Mononuclear cell (primary cell): Measurements from ENCODE around the gene MED7. TPM values are rescaled to one million over a fixed set of nuclear protein-coding genes. Genes with fewer than 3 reads are reported as not detected.

ENCODE experiments used
- H3K27me3 ChIP-seq: 2 replicates; pipeline ENCODE4 v1.6.0; 2011; ENCODE audit warnings: low read length, control low read depth; ENCODE audit not compliant: insufficient read depth
- H3K4me1 ChIP-seq: 2 replicates; pipeline ENCODE4 v1.5.1; 2011; ENCODE audit warnings: mild to moderate bottlenecking, low read length, control low read depth; ENCODE audit not compliant: insufficient read depth
- H3K4me3 ChIP-seq: 2 replicates; pipeline ENCODE4 v1.5.1; 2011; ENCODE audit warnings: mild to moderate bottlenecking, low read length, moderate library complexity
- H3K9me3 ChIP-seq: 2 replicates; pipeline ENCODE4 v1.5.1; 2011; ENCODE audit warnings: low read depth, mild to moderate bottlenecking, control low read depth, low read length
- total RNA-seq: library from RNA; depleted of rRNA; stranded (reverse); fragments of >200 nt; gene quantifications from one replicate; pipeline ENCODE4 v1.2.3, GENCODE V29; 2012

Gene MED7
- total RNA-seq, 1 donor, result 12.0 TPM

DNA sequence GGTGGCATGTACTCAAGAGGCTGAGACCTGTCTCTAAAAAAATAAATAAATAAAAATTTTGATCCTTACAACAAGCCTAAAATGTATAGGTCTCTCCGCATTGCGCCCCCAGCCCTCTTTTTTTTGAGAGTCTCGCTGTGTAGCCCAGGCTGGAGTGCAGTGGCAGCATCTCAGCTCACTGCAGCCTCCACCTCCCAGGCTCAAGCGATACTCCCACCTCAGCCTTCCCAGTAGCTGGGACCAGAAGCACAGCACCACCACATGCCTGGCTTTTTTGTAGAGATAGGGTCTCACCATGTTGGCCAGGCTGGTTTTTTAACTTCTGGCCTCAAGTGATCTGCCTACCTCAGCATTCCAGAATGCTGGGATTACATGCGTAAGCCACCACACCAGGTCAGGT is 25.6 kb upstream of the MED7 start:
- H3K4me1 ChIP-seq, result peaks cover 20% of the 10 kb centered on the region
- H3K4me3 ChIP-seq, result no peak overlapping the region
- H3K27me3 ChIP-seq, result no peaks in the 10 kb centered on the region
- no peaks in the 10 kb centered on the region for H3K9me3 ChIP-seq

DNA sequence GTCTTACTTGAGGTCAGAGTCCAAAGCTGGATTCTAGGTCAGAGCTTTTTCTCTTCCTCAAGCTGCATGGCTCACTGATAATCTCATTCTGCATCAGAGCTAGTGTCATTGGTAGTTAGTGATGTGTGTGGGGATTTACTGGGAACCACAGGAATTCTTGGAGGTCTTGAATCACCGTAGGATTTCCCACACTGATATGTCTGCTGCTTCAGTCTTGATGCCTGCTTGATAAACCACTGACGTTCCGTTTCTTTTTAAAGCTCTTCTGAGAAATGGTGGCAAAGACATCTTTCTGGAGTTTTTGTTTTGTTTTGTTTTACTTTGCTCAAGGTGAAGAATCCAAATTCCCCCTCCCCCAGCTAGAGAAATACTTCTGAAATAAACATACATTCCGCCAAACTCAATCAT is 24.6 kb upstream of the MED7 start:
- Histone ChIP-seq H3K27me3 (no peaks in the 10 kb centered on the region), H3K4me1 (peaks cover 11% of the 10 kb centered on the region), H3K9me3 (no peaks in the 10 kb centered on the region), H3K4me3 (no peak overlapping the region)

DNA sequence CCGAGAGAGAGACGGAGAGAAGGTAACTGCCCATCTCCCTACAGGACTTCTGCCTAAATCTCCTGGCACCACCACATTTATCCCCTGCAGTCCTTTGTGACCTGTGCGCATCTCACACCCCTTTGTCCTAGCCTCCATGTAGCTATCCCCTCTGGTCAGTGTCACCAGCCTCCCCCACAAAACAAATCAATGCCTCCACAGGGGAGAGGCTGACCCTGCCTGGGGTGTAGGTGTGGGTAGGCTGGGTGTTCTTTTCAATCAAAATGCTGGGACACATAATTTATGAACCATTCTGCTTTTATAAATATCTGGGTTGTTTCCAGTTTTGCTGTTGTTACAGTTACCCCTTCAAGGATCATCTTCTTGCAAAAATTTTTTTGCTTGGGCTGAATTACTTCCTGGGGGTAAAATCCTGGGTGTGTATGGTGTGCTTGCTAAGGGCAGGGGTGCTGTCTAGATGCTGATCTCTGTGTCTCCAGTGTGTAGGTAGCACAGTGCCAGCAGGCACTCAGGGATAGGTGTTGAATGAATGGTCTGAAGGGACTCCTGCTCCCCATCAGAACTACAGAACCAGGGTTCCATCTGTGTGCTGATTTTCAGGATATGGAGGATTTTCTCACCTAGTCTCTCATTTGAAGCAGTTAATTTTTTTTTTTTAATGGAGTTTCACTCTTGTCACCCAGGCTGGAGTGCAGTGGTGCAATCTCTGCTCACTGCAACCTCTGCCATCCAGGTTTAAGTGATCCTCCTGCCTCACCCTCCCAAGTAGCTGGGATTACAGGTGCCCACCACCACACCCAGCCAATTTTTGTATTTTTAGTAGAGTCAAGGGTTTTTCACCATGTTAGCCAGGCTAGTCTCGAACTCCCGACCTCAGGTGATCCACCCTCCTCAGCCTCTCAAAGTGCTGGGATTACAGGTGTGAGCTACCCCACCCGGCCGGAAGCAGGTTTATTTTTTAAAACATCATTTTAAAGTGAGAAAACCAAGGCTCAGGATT is 23.8 kb upstream of the MED7 start, which contains the start of gene GARIN3:
TSS of gene GARIN3 (minus strand) at position 51 of the 1,000 bp plus-strand sequence. CDS start 96 bp downstream, outside the sequence.
- Histone ChIP-seq H3K27me3 (no peaks in the 10 kb centered on the region), H3K4me3 (no peak within 1 kb of the TSS), H3K4me1 (peaks cover 11% of the 10 kb centered on the region), H3K9me3 (no peaks in the 10 kb centered on the region)

DNA sequence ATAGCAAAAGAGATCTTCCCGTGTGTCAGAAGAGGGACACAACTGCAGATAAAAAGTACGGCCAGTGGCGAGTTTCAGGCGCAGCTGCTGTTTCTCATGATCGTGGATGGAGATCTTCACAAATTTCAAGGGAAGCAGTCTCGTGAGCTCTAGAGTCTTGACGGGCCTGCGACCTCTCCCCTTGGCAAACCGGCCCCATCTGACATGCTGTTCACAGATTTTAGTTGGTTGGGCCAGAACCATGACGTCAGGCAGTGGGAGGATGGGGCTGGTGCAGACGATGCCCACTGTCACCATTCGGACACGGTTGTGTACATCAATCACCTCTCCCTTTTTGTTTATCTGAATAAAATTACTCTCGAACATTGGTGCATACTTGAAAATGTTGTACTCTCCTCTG is 23.0 kb upstream of the MED7 start:
- H3K27me3 ChIP-seq, result no peaks in the 10 kb centered on the region
- no peak overlapping the region for H3K4me3 ChIP-seq
- H3K9me3 ChIP-seq, result no peaks in the 10 kb centered on the region
- H3K4me1 ChIP-seq, result peaks cover 11% of the 10 kb centered on the region

DNA sequence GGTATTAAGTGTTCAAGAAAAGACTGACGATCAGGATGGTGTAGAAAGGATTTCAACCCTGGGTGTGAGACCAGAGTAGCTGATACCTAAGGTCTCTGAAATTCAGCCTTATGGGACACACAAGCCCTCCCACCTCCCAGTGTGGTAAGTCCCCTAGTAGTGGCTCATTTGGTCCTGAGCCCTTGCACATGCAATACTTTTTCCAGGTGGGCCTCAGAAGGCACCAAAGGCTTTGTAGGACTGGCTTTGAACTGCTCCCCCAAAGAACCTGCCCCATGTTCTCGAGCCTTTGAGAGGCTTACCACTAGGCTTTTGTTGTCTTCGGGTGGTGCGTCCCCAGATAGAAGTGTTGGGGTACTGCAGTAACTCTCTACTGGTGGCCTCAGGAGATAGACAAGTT is 22.6 kb upstream of the MED7 start:
- no peak overlapping the region for H3K4me3 ChIP-seq
- peaks cover 11% of the 10 kb centered on the region for H3K4me1 ChIP-seq
- H3K27me3 ChIP-seq, result no peaks in the 10 kb centered on the region
- no peaks in the 10 kb centered on the region for H3K9me3 ChIP-seq

DNA sequence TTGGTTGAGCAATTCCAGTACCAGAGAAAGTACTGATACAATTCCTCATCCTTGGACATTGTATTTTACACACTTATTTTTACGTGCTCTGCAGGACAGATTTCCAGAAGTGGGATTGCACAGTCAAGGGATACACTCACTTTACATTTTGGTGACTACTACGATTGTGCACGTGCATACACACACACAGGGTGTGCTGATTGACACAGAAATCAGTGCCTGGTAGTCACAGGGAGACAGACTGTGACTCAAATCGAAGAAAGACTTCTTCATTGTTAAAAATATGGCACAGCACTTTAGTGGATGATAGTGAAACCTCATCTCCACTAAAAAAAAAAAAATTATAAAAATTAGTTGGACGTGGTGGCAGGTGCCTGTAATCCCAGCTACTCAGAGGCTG is 21.9 kb upstream of the MED7 start:
- no peaks in the 10 kb centered on the region for H3K27me3 ChIP-seq
- peaks cover 17% of the 10 kb centered on the region for H3K4me1 ChIP-seq
- H3K9me3 ChIP-seq, result no peaks in the 10 kb centered on the region
- H3K4me3 ChIP-seq, result no peak overlapping the region

DNA sequence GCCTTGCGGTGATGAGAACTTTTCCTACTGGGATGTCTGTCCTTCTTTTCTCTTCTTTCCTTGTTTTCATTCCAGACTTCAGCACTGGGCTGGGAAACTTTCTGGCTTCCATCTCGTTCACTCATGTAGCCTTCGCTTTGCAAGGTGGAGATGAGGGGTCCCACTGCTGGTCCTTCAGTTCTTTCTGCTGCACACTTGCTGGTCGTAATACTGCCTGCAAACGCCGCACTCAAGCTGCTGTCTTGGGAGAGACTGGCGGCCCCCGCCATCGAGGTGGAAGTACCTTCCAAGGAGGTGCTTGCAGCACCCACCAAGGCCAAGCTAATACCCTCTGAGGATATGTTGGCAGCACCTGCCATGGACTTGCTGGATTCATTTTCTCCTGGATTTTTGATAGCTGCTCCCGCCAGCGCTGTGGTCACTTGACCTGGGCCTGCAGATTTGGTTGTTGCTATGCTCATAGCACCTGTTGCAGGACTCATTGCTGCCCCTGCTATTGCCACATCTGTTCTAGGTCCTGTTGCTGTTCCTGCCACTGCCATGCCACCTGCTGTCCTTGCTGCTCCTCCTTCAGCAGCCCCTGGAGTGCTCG is 20.4 kb upstream of the MED7 start:
- no peaks in the 10 kb centered on the region for H3K27me3 ChIP-seq
- H3K4me3 ChIP-seq, result no peak overlapping the region
- peaks cover 24% of the 10 kb centered on the region for H3K4me1 ChIP-seq
- no peaks in the 10 kb centered on the region for H3K9me3 ChIP-seq

DNA sequence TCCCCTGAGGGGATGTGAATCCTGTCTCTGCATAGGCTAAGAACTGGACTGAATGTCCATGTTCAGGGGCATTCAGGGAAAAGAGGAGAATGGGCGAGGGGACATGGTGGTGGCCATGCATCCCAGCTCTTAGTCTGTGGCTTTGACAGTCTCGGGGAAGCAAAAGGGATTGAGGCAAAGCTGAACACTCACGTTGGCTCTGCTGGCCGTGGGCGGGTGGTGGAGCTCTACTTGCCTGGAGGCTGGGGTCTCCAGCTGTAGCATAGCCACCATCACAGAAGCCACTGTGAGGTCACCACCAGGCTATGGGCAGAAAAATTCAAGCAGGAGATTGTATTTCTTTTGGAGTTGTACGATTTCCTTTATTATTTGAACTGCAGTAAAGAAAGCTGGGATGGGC is 19.3 kb upstream of the MED7 start:
- no peaks in the 10 kb centered on the region for H3K9me3 ChIP-seq
- H3K4me1 ChIP-seq, result peaks cover 22% of the 10 kb centered on the region
- H3K4me3 ChIP-seq, result no peak overlapping the region
- no peaks in the 10 kb centered on the region for H3K27me3 ChIP-seq

DNA sequence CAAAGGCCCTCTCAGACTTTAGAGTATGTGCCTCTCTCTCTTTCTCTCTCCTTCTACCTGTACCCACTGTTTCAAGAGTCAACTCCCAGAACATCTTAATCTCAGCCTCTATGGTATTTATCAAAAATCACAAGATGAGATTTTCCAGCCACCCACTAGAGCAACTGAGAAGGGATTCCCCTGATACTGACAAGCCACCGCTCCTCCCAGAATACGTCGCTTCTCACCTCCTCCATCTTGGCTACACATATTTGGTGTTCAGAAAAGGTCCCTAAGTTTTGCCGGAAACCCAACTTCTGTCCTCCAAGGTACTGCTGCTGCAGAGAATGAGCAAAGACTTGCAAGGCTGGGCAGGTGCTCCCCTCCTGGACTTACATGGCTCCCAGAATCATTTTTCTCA is 17.3 kb upstream of the MED7 start:
- Histone ChIP-seq H3K4me1 (peaks cover 13% of the 10 kb centered on the region), H3K4me3 (no peak overlapping the region)

DNA sequence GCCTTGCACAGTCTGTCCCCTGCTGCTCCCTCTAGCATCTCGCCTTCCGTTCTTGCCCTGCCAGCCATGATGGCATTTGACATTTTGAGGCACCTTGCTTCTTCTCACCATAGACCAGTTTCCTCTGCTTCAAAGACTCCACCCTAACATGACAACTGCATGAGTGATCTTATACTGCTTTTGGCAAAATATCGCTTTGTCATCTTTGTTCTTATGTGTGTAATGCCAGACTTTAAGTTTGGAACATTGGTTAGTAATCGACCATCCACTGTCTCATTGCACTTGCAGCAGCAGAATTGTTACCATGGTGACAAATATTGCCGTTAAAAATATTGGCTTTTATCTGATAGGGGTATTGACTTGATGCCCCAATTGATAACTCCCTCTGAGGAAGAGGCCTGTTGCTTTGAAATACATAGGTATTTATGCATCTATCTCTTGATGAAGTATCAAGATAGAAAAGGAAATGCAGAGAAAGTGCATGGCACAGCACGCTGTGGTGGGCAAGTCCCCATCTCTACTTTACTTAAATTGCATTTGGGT is 16.6 kb upstream of the MED7 start:
- Histone ChIP-seq H3K4me3 (no peak overlapping the region), H3K4me1 (peaks cover 16% of the 10 kb centered on the region), H3K27me3 (no peaks in the 10 kb centered on the region), H3K9me3 (no peaks in the 10 kb centered on the region)

More for the DNA sequence above, 17.3 kb upstream of the MED7 start:
- Histone ChIP-seq H3K27me3 (no peaks in the 10 kb centered on the region), H3K9me3 (no peaks in the 10 kb centered on the region)

DNA sequence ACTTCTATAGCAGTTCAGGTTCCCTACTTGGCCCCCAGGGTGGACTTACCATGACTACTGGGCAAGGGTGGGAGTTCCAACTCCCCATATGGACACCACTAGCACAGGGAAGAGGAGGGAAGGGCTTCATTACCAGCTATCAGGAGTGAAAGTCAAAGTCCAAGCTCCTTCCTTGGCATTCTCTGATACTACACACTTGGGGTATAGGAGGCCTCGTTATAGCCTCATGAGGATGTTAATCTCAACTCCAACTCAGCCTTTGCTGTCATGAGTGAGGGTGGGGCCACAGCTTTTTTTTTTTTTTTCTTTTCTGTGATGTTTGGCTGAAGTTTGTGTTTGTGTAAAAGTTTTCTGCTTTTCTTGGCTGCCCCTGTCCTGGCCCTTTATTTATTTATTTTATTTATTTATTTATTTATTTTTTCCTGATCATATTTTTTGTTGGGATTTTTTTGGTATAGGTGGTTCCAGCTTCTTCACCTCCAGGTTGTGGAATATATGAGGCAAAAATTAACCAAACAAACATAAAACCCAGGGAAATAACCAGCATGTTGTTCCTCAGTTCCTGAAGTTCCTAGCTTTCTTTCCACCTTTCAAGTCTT is 14.7 kb upstream of the MED7 start:
- H3K4me3 ChIP-seq, result no peak overlapping the region
- peaks cover 21% of the 10 kb centered on the region for H3K4me1 ChIP-seq
- no peaks in the 10 kb centered on the region for H3K27me3 ChIP-seq
- H3K9me3 ChIP-seq, result no peaks in the 10 kb centered on the region

DNA sequence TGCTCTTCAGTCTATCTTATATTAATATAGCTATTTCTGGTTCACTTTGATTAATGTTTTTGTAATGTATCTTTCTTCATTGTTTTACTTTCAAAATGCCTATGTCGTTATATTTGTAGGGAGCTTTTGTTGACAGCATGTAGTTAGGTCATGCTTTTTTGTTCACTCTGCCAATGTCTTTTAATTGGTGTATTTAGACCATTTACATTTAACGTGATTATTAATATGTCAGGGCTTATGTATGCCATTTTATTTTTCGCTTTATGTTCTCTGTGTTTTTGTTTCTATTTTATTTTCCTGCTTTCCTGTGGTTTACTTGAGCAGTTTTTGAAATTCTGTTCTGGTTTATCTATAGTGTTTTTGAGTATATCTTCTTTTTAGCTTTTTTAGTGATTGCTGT is 12.6 kb upstream of the MED7 start:
- H3K27me3 ChIP-seq, result no peaks in the 10 kb centered on the region
- H3K9me3 ChIP-seq, result no peaks in the 10 kb centered on the region
- peaks cover 25% of the 10 kb centered on the region for H3K4me1 ChIP-seq
- no peak overlapping the region for H3K4me3 ChIP-seq

DNA sequence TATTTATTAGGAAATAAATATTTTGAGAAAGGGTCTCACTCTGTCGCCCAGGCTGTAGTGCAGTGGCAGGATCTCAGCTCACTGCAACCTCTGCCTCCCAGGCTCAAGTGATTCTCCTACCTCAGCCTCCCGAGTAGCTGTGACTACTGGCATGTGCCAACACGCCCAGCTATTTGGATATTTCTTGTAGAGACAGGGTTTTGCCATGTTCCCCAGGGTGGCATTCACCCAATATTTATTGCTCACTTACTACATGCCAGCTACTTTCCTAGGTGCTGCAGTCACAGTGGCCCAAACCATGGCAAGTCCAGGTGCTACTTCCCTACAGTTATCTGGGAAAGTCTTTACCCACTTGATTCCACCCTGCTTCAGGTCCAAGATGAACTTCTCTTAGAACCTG is 8.3 kb upstream of the MED7 start:
- Histone ChIP-seq H3K4me3 (no peak overlapping the region), H3K9me3 (no peaks in the 10 kb centered on the region), H3K27me3 (no peaks in the 10 kb centered on the region), H3K4me1 (peaks cover 21% of the 10 kb centered on the region)

DNA sequence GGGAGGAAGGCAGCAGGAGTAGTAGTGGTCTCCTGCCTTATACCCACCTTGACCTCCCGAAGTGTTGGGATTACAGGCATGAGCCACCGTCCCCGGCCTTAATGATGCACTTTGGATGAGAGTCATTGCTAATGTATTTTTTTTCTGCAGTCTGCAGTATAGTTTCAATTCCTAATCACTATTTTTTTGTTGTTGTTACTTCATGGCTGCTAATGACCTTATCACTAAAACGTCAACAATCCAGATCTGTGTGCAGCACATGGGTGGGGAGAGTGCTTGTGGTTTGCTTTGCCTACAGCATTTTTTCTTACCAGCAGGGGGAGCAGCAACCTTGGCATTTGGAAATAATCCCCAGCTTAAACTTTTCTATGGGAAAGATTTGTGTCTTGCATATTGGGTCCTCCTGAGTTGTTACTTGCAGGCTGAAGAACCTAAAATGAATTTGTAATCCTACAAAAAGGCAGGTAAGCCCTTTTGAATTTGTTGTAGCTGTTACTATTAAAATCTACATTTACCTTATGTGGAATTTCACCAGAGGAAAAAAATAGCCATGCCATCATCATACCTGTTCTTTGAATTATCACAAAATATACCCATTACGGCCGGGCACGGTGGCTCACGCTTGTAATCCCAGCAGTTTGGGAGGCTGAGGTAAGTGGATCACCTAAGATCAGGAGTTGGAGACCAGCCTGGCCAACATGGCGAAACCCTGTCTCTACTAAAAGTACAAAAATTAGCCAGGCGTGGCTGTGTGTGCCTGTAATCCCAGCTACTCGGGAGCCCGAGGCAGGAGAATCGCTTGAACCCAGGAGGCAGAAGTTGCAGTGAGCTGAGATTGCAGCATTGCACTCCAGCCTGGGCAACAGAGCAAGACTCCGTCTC is 6.3 kb upstream of the MED7 start:
- H3K9me3 ChIP-seq, result no peaks in the 10 kb centered on the region
- H3K27me3 ChIP-seq, result no peaks in the 10 kb centered on the region
- H3K4me1 ChIP-seq, result peaks cover 19% of the 10 kb centered on the region
- H3K4me3 ChIP-seq, result no peak overlapping the region
